ENCODE results near the gene PDCL3. TPM values are rescaled to one million over a fixed set of nuclear protein-coding genes. Genes with fewer than 3 reads are reported as not detected.

The PDCL3 gene
- total RNA-seq (32.3 and 32.8 TPM in 2 replicates), polyA plus RNA-seq (12.7 and 19.4 TPM in 2 replicates), polyA minus RNA-seq (9.9 and 13.0 TPM in 2 replicates), Bru-seq, nascent RNA (percentile 64 among the genes with signal in this experiment), BruChase-seq, experiment 1, labeled RNA remaining after a 6-hour chase (percentile 80 among the genes with signal in this experiment), BruChase-seq, experiment 2, labeled RNA remaining after a 2-hour chase (percentile 65 among the genes with signal in this experiment)
- polyA plus RNA-seq (2011; cell fraction: cytosol; rRNA removed), result 33.7 and 39.7 TPM in 2 replicates
- polyA plus RNA-seq (2011; cell fraction: nucleus; rRNA removed), result 10.5 and 15.5 TPM in 2 replicates
- polyA plus RNA-seq (2012), result 36.4 and 53.6 TPM in 2 replicates
- 9.3 TPM for polyA minus RNA-seq (2011; cell fraction: cytosol; rRNA and poly(A)+ RNA removed)
- polyA minus RNA-seq (2011; cell fraction: nucleus; rRNA and poly(A)+ RNA removed), result 3.8 and 5.4 TPM in 2 replicates
- long read RNA-seq, transcript PDCL3-201 (6 exons, 1,337 nt), result major isoform, 212 of 220 reads
- long read RNA-seq, partial matches to known transcripts, result 3 of 220 reads
- long read RNA-seq, other reads (novel, unspliced or antisense), result 5 of 220 reads

- peak within 1 kb of the TSS; percentile 99 for H3K9ac ChIP-seq (replicated peaks; ENCODE audit: extremely low read depth, insufficient read depth, low read length)
- peak within 1 kb of the TSS; percentile 69 to 92 (median 74) for H3K4me3 ChIP-seq (replicated peaks in 1 of 3; ENCODE audit: insufficient read depth in 1 of 3, low read depth in 1 of 3, low read length in 3 of 3)
- no peaks in the 10 kb centered on the region for H3K9me3 ChIP-seq (replicated peaks; ENCODE audit: control insufficient read depth, insufficient read depth, low read length)
- H3K36me3 ChIP-seq (ENCODE audit: control insufficient read depth in 2 of 2, extremely low read depth in 1 of 2, insufficient read depth in 2 of 2, low read length in 2 of 2), result peaks cover 2% of the 10 kb centered on the region in 2 experiments
- dilution Hi-C loops (cut with MboI; ENCODE audit: extremely low pct_ligation_motif_present, low sequenced_read_pairs) (no loop called here), intact Hi-C loops (cut with micrococcal nuclease) (loop anchor here (10.0 kb wide), 1 partner anchor 138 kb away; no protein-coding TSS in a partner anchor)
- peak; percentile 99 for FAIRE-seq
- TF ChIP-seq MAX (IDR thresholded peaks at IDR 0.05; ENCODE audit: insufficient read depth, insufficient read length), result no peak
- TF ChIP-seq GATA2 (IDR thresholded peaks at IDR 0.05; ENCODE audit: insufficient read depth, insufficient read length, low read depth, low read length), result peak; percentile 62
- no peak for TF ChIP-seq MYC (IDR thresholded peaks at IDR 0.05; ENCODE audit: low read depth, low read length)
- TF ChIP-seq EZH2 (IDR thresholded peaks at IDR 0.05; ENCODE audit: borderline replicate concordance, low read depth, low read length, severe bottlenecking), result no peak
- no peak for TF ChIP-seq FOS (IDR thresholded peaks at IDR 0.05; ENCODE audit: borderline replicate concordance, insufficient read depth, low read length)
- TF ChIP-seq POLR2AphosphoS5 (IDR thresholded peaks at IDR 0.05; ENCODE audit: insufficient read depth, low read depth, low read length), result peak; percentile 84
- peak; percentile 77 for TF ChIP-seq POLR2A (IDR thresholded peaks at IDR 0.05; ENCODE audit: low read depth, low read length)
- TF ChIP-seq CTCF (IDR thresholded peaks at IDR 0.05; ENCODE audit: extremely low read depth in 1 of 2, insufficient read depth in 1 of 2, low read depth in 1 of 2, low read length in 2 of 2), result peak; percentile 17 to 20
- H3K4me2 ChIP-seq (ENCODE audit: insufficient read depth, low read length), result peak within 1 kb of the TSS; percentile 92
- no peaks in the 10 kb centered on the region for H4K20me1 ChIP-seq (replicated peaks; ENCODE audit: control insufficient read depth, extremely low read depth, insufficient read depth, low read length)
- H3K9me1 ChIP-seq (replicated peaks; ENCODE audit: control insufficient read depth, extremely low read depth, insufficient read depth, low read length), result no peaks in the 10 kb centered on the region
- POLR2A ChIA-PET, result interaction anchor here (0.5 to 1.4 kb wide), 7 partner anchors 15 to 440 kb away, joined by 3 to 8 read pairs (median 3); partner anchors contain the start of gene RPL31
- peaks cover 12% of the 10 kb centered on the region for H3K79me2 ChIP-seq (ENCODE audit: control insufficient read depth, insufficient read depth, low read length)
- CTCF ChIA-PET, result interaction anchor here (1.0 to 2.0 kb wide), 11 partner anchors 10 to 300 kb away, joined by 3 to 10 read pairs (median 4); partner anchors contain the start of gene CHST10
- H3K27me3 ChIP-seq (ENCODE audit: control insufficient read depth in 2 of 2, insufficient read depth in 2 of 2, low read length in 2 of 2), result no peaks in the 10 kb centered on the region
- peak within 1 kb of the TSS; percentile 91 for H2AFZ ChIP-seq (ENCODE audit: low read depth, low read length)
- peaks cover 3% of the 10 kb centered on the region for H3K4me1 ChIP-seq (ENCODE audit: control insufficient read depth, extremely low read depth, insufficient read depth, low read length)
- peak within 1 kb of the TSS; percentile 80 for H3K27ac ChIP-seq (ENCODE audit: insufficient read depth, low read depth, low read length)
- peak; percentile 98 for DNase-seq (ENCODE audit: low read depth, low spot score)
- BruUV-seq (replicated peaks), result no TSS peak
Measured at GRCh38 chr2:100562613-100563406, at the start of gene PDCL3. Gene PDCL3 (plus strand): TSS chr2:100562993. CDS start chr2:100563068, 75 bp downstream.
